WERI-Rb-1 (cell line): ENCODE measurements around the gene SIGLEC9.

ENCODE experiments used
- DNase-seq: peaks from one replicate; pipeline ENCODE4 v3.0.0-alpha.2; 2020
- H3K27ac ChIP-seq: fragments of 250-450 bp; sonication (Bioruptor Pico); 2 replicates; pipeline ENCODE4 v1.5.1; 2020; ENCODE audit warnings: mild to moderate bottlenecking, moderate library complexity
- H3K27me3 ChIP-seq: fragments of 250-450 bp; sonication (Bioruptor Pico); 2 replicates; pipeline ENCODE4 v1.5.1; 2021; ENCODE audit warnings: mild to moderate bottlenecking, low read depth, moderate library complexity; ENCODE audit not compliant: insufficient read depth, severe bottlenecking
- H3K36me3 ChIP-seq: fragments of 250-450 bp; sonication (Bioruptor Pico); 2 replicates; pipeline ENCODE4 v1.5.1; 2020; ENCODE audit warnings: mild to moderate bottlenecking, moderate library complexity
- H3K4me3 ChIP-seq: 2 replicates; pipeline ENCODE4 v1.5.1; 2011; ENCODE audit warnings: low read depth, mild to moderate bottlenecking, control low read depth, low read length
- H3K9me3 ChIP-seq: fragments of 250-450 bp; sonication (Bioruptor Pico); 2 replicates; pipeline ENCODE4 v1.5.1; 2021; ENCODE audit warnings: mild to moderate bottlenecking, moderate library complexity; ENCODE audit not compliant: severe bottlenecking
- CTCF ChIP-seq: IDR thresholded peaks from 2 replicates; pipeline ENCODE4 v1.5.1; 2011; ENCODE audit warnings: low read depth, mild to moderate bottlenecking, control low read depth, inconsistent platforms, low read length

SIGLEC9 gene

GRCh38 chr19:51097796-51098195, 26.9 kb upstream of the SIGLEC9 start:
- Histone ChIP-seq H3K27me3 (peaks cover 17% of the 10 kb centered on the region), H3K27ac (no peak overlapping the region), H3K4me3 (no peak overlapping the region), H3K36me3 (peaks cover 6% of the 10 kb centered on the region), H3K9me3 (no peaks in the 10 kb centered on the region)
- DNase-seq = no peak
- TF ChIP-seq CTCF = no peak

GRCh38 chr19:51098365-51099046, 26.2 kb upstream of the SIGLEC9 start:
- Histone ChIP-seq H3K36me3 (peaks cover 8% of the 10 kb centered on the region), H3K4me3 (no peak overlapping the region), H3K27me3 (peaks cover 10% of the 10 kb centered on the region), H3K27ac (no peak overlapping the region), H3K9me3 (no peaks in the 10 kb centered on the region)
- no peak for DNase-seq
- no peak for TF ChIP-seq CTCF

GRCh38 chr19:51099047-51099382, 25.7 kb upstream of the SIGLEC9 start:
- Histone ChIP-seq H3K9me3 (no peaks in the 10 kb centered on the region), H3K27ac (no peak overlapping the region), H3K27me3 (peaks cover 5% of the 10 kb centered on the region), H3K4me3 (no peak overlapping the region), H3K36me3 (peaks cover 8% of the 10 kb centered on the region)
- no peak for TF ChIP-seq CTCF
- no peak for DNase-seq

- no peak overlapping the region for H3K4me3 ChIP-seq
Measured at GRCh38 chr19:51100601-51101000, 24.1 kb upstream of the SIGLEC9 start.

GRCh38 chr19:51101171-51101865, 23.4 kb upstream of the SIGLEC9 start:
- peaks cover 8% of the 10 kb centered on the region for H3K36me3 ChIP-seq
- no peak overlapping the region for H3K27ac ChIP-seq
- no peak for TF ChIP-seq CTCF
- no peak overlapping the region for H3K4me3 ChIP-seq
- H3K27me3 ChIP-seq = no peaks in the 10 kb centered on the region
- H3K9me3 ChIP-seq = no peaks in the 10 kb centered on the region
- no peak for DNase-seq

More at GRCh38 chr19:51100601-51101000, 24.1 kb upstream of the SIGLEC9 start:
- H3K36me3 ChIP-seq = peaks cover 8% of the 10 kb centered on the region
- TF ChIP-seq CTCF = no peak
- H3K9me3 ChIP-seq = no peaks in the 10 kb centered on the region
- H3K27me3 ChIP-seq = no peaks in the 10 kb centered on the region
- H3K27ac ChIP-seq = no peak overlapping the region
- no peak for DNase-seq
